Kidney (tissue), 14 donors: ENCODE measurements around the gene ACOX3. TPM values are rescaled to one million over a fixed set of nuclear protein-coding genes. Genes with fewer than 3 reads are reported as not detected.

ENCODE experiments used
- DNase-seq, 5 donors: peaks; one replicate each; pipeline ENCODE4 v3.0.0-alpha.2; 2013 to 2020
- FAIRE-seq: peaks from 2 replicates; lab custom pipeline; 2012; peaks lifted over from hg19 to GRCh38; lab: Jason Lieb, UNC
- H3K27ac ChIP-seq, 2 donors: one replicate each; pipeline ENCODE4 v1.7.0; 2013; ENCODE audit warnings: low read depth in 2 of 2, low read length in 2 of 2, inconsistent platforms in 1 of 2
- H3K27me3 ChIP-seq: one replicate; pipeline ENCODE4 v1.7.1; 2013; ENCODE audit warnings: low read length, inconsistent platforms; ENCODE audit not compliant: control insufficient read depth, insufficient read depth
- H3K36me3 ChIP-seq, 3 donors: one replicate each; pipeline versions ENCODE4 v1.7.0 to v1.7.1; 2013; ENCODE audit warnings: low read length in 3 of 3, control low read depth in 1 of 3, inconsistent platforms in 1 of 3; ENCODE audit not compliant: insufficient read depth in 3 of 3, control insufficient read depth in 2 of 3
- H3K4me1 ChIP-seq, 3 donors: one replicate each; pipeline versions ENCODE4 v1.7.0 to v1.7.1; 2013; ENCODE audit warnings: low read length in 3 of 3, inconsistent platforms in 1 of 3, low read depth in 1 of 3; ENCODE audit not compliant: control insufficient read depth in 2 of 3, insufficient read depth in 2 of 3
- H3K4me3 ChIP-seq, 3 donors: one replicate each; pipeline versions ENCODE4 v1.7.0 to v1.8.1; 2013; ENCODE audit warnings: low read length in 3 of 3, control low read depth in 1 of 3, inconsistent platforms in 1 of 3
- H3K9ac ChIP-seq, 3 donors: one replicate each; pipeline versions ENCODE4 v1.7.0 to v1.7.1; 2013; ENCODE audit warnings: low read length in 3 of 3, control low read depth in 1 of 3, inconsistent platforms in 1 of 3
- H3K9me3 ChIP-seq, 3 donors: one replicate each; pipeline versions ENCODE4 v1.7.0 to v1.7.1; 2013; ENCODE audit warnings: low read length in 3 of 3, control low read depth in 1 of 3, inconsistent platforms in 1 of 3; ENCODE audit not compliant: control insufficient read depth in 2 of 3, insufficient read depth in 1 of 3
- intact Hi-C: fragments of 100-400 bp; cut with DNase I; formaldehyde crosslinking; loops from one replicate; pipeline ENCODE4 v1.11.1; 2022
- polyA plus RNA-seq: library from polyadenylated mRNA; stranded (reverse); fragments of 350-450 nt; fragmentation: Illumina TruSeq; extraction: RNeasy Lipid Tissue Mini Kit (QIAGEN cat#74804); gene quantifications from one replicate; pipeline ENCODE4 v1.2.3, GENCODE V29; 2014; ENCODE audit warnings: low read depth, low replicate concordance; ENCODE audit not compliant: insufficient read depth
- total RNA-seq: library from RNA; stranded (reverse); fragmentation: NEBNext Ultra II Directional; extraction: Animal tissue kit (Norgen Biotek cat#: 25700); gene quantifications from one replicate; pipeline ENCODE4 v1.2.1, GENCODE V29; 2021
- TF ChIP-seq, protein P1 (sequence below): IDR thresholded peaks from 3 replicates; pipeline ENCODE4 v1.5.1; 2012; ENCODE audit warnings: mild to moderate bottlenecking, moderate library complexity, borderline replicate concordance; ENCODE audit not compliant: insufficient read depth; ENCODE audit errors: extremely low read depth
- donor health status: control.
- donor health status: control.
- donor health status: control.
- donor health status: control.
- donor health status: control.
- donor health status: DM: yes; HTN: yes; CAD: no.
- donor health status: Normal renal cell carcinoma (clear cell type).

Gene ACOX3
- total and polyA plus RNA-seq, 2 donors from 2014 or later = 10.1 to 21.7 TPM

DNA sequence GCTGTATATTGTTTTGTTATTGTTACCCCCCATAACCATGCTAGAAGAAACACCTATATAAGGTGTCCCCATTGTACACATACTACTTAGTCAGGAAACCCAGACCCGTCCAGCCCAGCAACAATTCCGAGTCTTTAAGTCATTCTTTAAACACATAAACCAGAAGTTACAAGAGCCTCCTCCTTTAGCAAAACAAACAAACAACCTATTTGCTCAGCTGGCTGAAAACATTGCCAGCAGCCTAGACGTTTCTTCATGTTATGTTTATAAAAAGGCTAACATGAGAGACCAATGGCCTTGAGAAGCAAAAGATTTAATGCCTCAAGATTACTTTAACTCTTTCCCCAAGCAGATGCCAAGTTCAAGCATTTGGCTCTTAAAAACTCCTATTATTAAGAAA is 1.4 kb downstream of the ACOX3 start:
- TF ChIP-seq, protein P1, sequence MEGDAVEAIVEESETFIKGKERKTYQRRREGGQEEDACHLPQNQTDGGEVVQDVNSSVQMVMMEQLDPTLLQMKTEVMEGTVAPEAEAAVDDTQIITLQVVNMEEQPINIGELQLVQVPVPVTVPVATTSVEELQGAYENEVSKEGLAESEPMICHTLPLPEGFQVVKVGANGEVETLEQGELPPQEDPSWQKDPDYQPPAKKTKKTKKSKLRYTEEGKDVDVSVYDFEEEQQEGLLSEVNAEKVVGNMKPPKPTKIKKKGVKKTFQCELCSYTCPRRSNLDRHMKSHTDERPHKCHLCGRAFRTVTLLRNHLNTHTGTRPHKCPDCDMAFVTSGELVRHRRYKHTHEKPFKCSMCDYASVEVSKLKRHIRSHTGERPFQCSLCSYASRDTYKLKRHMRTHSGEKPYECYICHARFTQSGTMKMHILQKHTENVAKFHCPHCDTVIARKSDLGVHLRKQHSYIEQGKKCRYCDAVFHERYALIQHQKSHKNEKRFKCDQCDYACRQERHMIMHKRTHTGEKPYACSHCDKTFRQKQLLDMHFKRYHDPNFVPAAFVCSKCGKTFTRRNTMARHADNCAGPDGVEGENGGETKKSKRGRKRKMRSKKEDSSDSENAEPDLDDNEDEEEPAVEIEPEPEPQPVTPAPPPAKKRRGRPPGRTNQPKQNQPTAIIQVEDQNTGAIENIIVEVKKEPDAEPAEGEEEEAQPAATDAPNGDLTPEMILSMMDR = no peak
- no peaks in the 10 kb centered on the region for H3K27me3 ChIP-seq
- no peaks in the 10 kb centered on the region for H3K9me3 ChIP-seq
- DNase-seq = peak in 1 of 5 donors; percentile 60
- H3K4me3 ChIP-seq = peak overlapping the region in 1 of 3 donors; percentile 85
- intact Hi-C loops = no loop called here
- peaks cover 0 to 25% (median 5%) of the 10 kb centered on the region in 3 donors for H3K4me1 ChIP-seq
- peak overlapping the region; percentile 35 to 37 for H3K27ac ChIP-seq
- FAIRE-seq = no peak
- no peaks in the 10 kb centered on the region for H3K36me3 ChIP-seq
- peak overlapping the region in 1 of 3 donors; percentile 4 for H3K9ac ChIP-seq

DNA sequence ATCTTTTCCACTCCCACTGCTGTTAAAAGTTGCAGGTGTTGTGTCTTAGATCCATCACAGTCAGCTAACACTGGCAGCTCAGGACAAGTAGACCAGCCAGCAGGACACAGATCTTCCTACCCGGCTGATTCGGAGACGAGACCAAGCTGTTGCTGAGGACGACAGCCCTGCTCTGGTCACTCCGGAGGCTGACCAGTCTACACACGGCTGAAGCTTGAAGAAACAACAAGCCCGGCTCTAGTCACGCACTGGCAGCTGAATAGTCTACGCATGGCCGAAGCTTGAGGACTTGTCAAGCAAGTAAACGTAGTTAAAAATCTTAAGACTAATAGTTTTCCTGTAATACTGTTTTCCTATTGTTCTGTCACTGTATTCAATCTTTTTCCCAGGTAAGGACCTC is 1.8 kb downstream of the ACOX3 start:
- Histone ChIP-seq H3K36me3 (no peaks in the 10 kb centered on the region), H3K27me3 (no peaks in the 10 kb centered on the region), H3K27ac (peak overlapping the region; percentile 35 to 37), H3K4me1 (peaks cover 0 to 25% (median 5%) of the 10 kb centered on the region in 3 donors), H3K4me3 (peak overlapping the region in 1 of 3 donors; percentile 85), H3K9ac (peak overlapping the region in 1 of 3 donors; percentile 4), H3K9me3 (no peaks in the 10 kb centered on the region)
- TF ChIP-seq, protein P1 = no peak
- FAIRE-seq (no peak), DNase-seq (peak in 2 of 5 donors; percentile 57 to 74)
- intact Hi-C loops = no loop called here

DNA sequence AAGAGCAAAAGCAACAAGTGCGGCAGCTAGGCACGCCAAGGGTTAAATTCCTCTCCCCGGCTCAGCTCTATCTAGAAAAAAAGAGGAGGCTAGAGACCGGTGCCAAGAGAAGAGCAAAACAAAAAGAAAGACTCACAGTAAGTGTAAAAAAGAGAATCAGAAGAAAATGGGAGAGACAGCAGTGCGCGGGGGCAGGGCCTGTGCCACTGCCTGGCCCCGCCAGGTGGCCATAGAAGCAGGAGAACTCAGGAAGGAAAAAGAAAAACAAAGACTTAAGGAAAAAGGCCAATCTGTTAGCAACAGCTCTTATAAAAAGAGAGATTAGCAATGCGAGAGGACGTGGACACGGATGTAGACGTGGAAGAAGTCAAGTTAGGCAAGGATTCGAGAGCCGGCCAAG is 3.2 kb downstream of the ACOX3 start:
- Histone ChIP-seq H3K4me3 (no peak overlapping the region), H3K9me3 (no peaks in the 10 kb centered on the region), H3K4me1 (peaks cover 0 to 24% (median 5%) of the 10 kb centered on the region in 3 donors), H3K27ac (peak overlapping the region; percentile 7 to 51), H3K9ac (peak overlapping the region in 1 of 3 donors; percentile 9), H3K27me3 (no peaks in the 10 kb centered on the region), H3K36me3 (no peaks in the 10 kb centered on the region)
- TF ChIP-seq, protein P1 = no peak
- FAIRE-seq (no peak), DNase-seq (peak in 1 of 5 donors; percentile 46)
- intact Hi-C loops = no loop called here
